ENCODE data around the gene TEX264. TPM values are rescaled to one million over a fixed set of nuclear protein-coding genes. Genes with fewer than 3 reads are reported as not detected.
A peak's percentile ranks its signal among the peaks of the same experiment; 100 is the strongest.

The TEX264 gene
- polyA plus RNA-seq, 3 donors, result 58.3 to 108 (median 80.8) TPM

- no peak overlapping the region for H3K9ac ChIP-seq (ENCODE audit: insufficient read depth, low read length, poor library complexity, severe bottlenecking)
- H3K27ac ChIP-seq (ENCODE audit: low read depth in 1 of 2, low read length in 2 of 2), result no peak overlapping the region
- no peak overlapping the region for H3K27ac Mint-ChIP-seq
- H3K36me3 Mint-ChIP-seq, result no peaks in the 10 kb centered on the region
- no peaks in the 10 kb centered on the region for H4K20me1 ChIP-seq (ENCODE audit: insufficient read depth, low read length)
- H2AFZ ChIP-seq (ENCODE audit: insufficient read depth, low read depth, low read length, poor library complexity, severe bottlenecking), result no peak overlapping the region
- peaks cover 0 to 2% of the 10 kb centered on the region in 2 donors for H3K27me3 ChIP-seq (ENCODE audit: control insufficient read depth in 2 of 2, insufficient read depth in 2 of 2, low read length in 2 of 2)
- no peaks in the 10 kb centered on the region for H3K9me3 ChIP-seq (replicated peaks in 1 of 2; ENCODE audit: control insufficient read depth in 1 of 2, insufficient read depth in 1 of 2, low read length in 2 of 2)
- H3K4me1 Mint-ChIP-seq, result peaks cover 2% of the 10 kb centered on the region
- no peak overlapping the region for H3K4me3 Mint-ChIP-seq
- TF ChIP-seq, protein P1, sequence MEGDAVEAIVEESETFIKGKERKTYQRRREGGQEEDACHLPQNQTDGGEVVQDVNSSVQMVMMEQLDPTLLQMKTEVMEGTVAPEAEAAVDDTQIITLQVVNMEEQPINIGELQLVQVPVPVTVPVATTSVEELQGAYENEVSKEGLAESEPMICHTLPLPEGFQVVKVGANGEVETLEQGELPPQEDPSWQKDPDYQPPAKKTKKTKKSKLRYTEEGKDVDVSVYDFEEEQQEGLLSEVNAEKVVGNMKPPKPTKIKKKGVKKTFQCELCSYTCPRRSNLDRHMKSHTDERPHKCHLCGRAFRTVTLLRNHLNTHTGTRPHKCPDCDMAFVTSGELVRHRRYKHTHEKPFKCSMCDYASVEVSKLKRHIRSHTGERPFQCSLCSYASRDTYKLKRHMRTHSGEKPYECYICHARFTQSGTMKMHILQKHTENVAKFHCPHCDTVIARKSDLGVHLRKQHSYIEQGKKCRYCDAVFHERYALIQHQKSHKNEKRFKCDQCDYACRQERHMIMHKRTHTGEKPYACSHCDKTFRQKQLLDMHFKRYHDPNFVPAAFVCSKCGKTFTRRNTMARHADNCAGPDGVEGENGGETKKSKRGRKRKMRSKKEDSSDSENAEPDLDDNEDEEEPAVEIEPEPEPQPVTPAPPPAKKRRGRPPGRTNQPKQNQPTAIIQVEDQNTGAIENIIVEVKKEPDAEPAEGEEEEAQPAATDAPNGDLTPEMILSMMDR (IDR thresholded peaks at IDR 0.05), result no peak
- no peak overlapping the region for H3K4me2 ChIP-seq (replicated peaks; ENCODE audit: extremely low read depth, low read length, poor library complexity, severe bottlenecking)
- no peaks in the 10 kb centered on the region for H3K4me1 ChIP-seq (ENCODE audit: control insufficient read depth in 1 of 2, insufficient read depth in 2 of 2, low read length in 2 of 2)
- intact Hi-C loops (cut with micrococcal nuclease), result no loop called here
- no peak overlapping the region for H3K4me3 ChIP-seq (replicated peaks in 1 of 3; ENCODE audit: low read depth in 2 of 3, low read length in 3 of 3)
- peaks cover 3 to 7% (median 4%) of the 10 kb centered on the region in 3 donors for H3K27me3 Mint-ChIP-seq (ENCODE audit: low read depth in 3 of 3)
- peaks cover 0 to 6% (median 0%) of the 10 kb centered on the region in 7 donors for H3K9me3 Mint-ChIP-seq
- H3K36me3 ChIP-seq (replicated peaks in 1 of 2; ENCODE audit: control insufficient read depth in 1 of 2, insufficient read depth in 2 of 2, low read length in 2 of 2), result no peaks in the 10 kb centered on the region
- no peak for DNase-seq
- no peaks in the 10 kb centered on the region for H3K79me2 ChIP-seq (ENCODE audit: insufficient read depth, low read length)
These were observed 58.1 kb downstream of the TEX264 start for GRCh38 chr3:51729042-51729633.

GRCh38 chr3:51733859-51734571 lies 63.0 kb downstream of the TEX264 start:
- no peak overlapping the region for H3K4me3 Mint-ChIP-seq

More at GRCh38 chr3:51733859-51734571, 63.0 kb downstream of the TEX264 start:
- H3K27me3 ChIP-seq (ENCODE audit: control insufficient read depth in 2 of 2, insufficient read depth in 2 of 2, low read length in 2 of 2), result peaks cover 0 to 3% of the 10 kb centered on the region in 2 donors
- H3K27ac ChIP-seq (ENCODE audit: low read depth in 1 of 2, low read length in 2 of 2), result no peak overlapping the region
- H3K4me2 ChIP-seq (replicated peaks; ENCODE audit: extremely low read depth, low read length, poor library complexity, severe bottlenecking), result no peak overlapping the region
- WGBS (ENCODE audit: insufficient coverage), result 89% methylated on average over 4 of the region's 4 CpGs
- no peaks in the 10 kb centered on the region for H3K36me3 ChIP-seq (replicated peaks in 1 of 2; ENCODE audit: control insufficient read depth in 1 of 2, insufficient read depth in 2 of 2, low read length in 2 of 2)
- no peaks in the 10 kb centered on the region for H3K9me3 ChIP-seq (replicated peaks in 1 of 2; ENCODE audit: control insufficient read depth in 1 of 2, insufficient read depth in 1 of 2, low read length in 2 of 2)
- H3K79me2 ChIP-seq (ENCODE audit: insufficient read depth, low read length), result no peaks in the 10 kb centered on the region
- no peak overlapping the region for H3K4me3 ChIP-seq (replicated peaks in 1 of 3; ENCODE audit: low read depth in 2 of 3, low read length in 3 of 3)
- TF ChIP-seq, protein P1 (IDR thresholded peaks at IDR 0.05), result no peak
- H3K4me1 ChIP-seq (ENCODE audit: control insufficient read depth in 1 of 2, insufficient read depth in 2 of 2, low read length in 2 of 2), result peaks cover 7 to 8% of the 10 kb centered on the region in 2 donors
- peaks cover 0 to 9% (median 0%) of the 10 kb centered on the region in 7 donors for H3K9me3 Mint-ChIP-seq
- no peak overlapping the region for H2AFZ ChIP-seq (ENCODE audit: insufficient read depth, low read depth, low read length, poor library complexity, severe bottlenecking)
- no peaks in the 10 kb centered on the region for H4K20me1 ChIP-seq (ENCODE audit: insufficient read depth, low read length)
- H3K4me1 Mint-ChIP-seq, result peaks cover 12% of the 10 kb centered on the region
- H3K27ac Mint-ChIP-seq, result peak overlapping the region in 1 of 7 donors; percentile 4
- H3K27me3 Mint-ChIP-seq (ENCODE audit: low read depth in 3 of 3), result peaks cover 3 to 6% (median 3%) of the 10 kb centered on the region in 3 donors
- intact Hi-C loops (cut with micrococcal nuclease), result no loop called here
- no peak for DNase-seq
- H3K36me3 Mint-ChIP-seq, result no peaks in the 10 kb centered on the region
- H3K9ac ChIP-seq (ENCODE audit: insufficient read depth, low read length, poor library complexity, severe bottlenecking), result no peak overlapping the region
